ENCODE measurements around the gene SLC25A22. TPM values are rescaled to one million over a fixed set of nuclear protein-coding genes. Genes with fewer than 3 reads are reported as not detected.

The SLC25A22 gene
- total RNA-seq, 1 donor from 2014 or later, result 3.9 TPM

DNA sequence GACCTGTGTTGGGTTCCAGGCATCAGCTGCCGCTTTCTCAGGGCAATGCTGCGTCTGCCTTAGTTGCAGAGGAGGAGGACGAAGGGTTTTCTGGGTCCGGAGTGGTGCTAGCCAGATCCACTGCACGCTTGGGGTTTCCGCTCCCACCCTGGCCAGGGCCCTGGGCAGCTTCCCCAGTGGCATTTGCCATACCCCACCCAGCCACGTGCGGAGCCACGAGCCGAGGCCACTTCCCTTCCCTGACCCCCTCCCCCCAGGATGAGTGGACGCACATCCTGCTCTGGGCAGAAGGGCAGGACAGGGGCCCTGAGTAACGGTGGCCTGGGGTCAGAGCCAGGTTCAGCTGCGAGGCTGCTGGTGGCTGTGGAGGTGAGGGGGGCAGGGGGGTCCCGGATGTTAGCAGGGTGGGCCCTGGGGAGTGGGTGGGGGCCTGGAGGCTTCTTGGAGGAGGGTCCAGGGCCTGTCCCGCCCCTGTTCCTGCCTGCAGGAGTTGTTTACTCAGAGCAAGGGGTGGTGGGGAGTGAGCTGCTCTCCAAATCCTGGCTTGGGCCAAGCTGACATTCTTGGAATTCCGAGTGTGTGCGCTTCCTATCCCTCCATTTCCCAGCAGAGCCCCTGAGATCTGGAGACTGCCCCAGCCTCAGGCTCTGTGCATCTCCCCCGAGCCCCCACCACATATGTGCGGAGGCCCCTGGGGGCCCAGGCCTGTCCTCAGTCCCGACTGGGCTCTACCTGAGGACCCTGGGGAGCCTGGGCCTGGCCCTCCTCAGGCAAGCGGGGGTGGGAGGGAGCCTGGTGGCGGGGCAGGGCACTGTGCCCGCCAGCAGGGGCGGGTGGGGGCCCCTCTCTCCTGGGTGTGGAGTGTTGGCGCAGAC, 46.0 kb upstream of the SLC25A22 start:
- Histone ChIP-seq H3K4me1 (peaks cover 97% of the 10 kb centered on the region), H3K27me3 (ENCODE audit: low read depth) (no peaks in the 10 kb centered on the region), H3K4me3 (peak overlapping the region; percentile 97), H3K36me3 (peaks cover 18% of the 10 kb centered on the region), H3K27ac (replicated peaks) (peak overlapping the region; percentile 97), H3K9me3 (replicated peaks) (no peaks in the 10 kb centered on the region)
- TF ChIP-seq, protein P1, sequence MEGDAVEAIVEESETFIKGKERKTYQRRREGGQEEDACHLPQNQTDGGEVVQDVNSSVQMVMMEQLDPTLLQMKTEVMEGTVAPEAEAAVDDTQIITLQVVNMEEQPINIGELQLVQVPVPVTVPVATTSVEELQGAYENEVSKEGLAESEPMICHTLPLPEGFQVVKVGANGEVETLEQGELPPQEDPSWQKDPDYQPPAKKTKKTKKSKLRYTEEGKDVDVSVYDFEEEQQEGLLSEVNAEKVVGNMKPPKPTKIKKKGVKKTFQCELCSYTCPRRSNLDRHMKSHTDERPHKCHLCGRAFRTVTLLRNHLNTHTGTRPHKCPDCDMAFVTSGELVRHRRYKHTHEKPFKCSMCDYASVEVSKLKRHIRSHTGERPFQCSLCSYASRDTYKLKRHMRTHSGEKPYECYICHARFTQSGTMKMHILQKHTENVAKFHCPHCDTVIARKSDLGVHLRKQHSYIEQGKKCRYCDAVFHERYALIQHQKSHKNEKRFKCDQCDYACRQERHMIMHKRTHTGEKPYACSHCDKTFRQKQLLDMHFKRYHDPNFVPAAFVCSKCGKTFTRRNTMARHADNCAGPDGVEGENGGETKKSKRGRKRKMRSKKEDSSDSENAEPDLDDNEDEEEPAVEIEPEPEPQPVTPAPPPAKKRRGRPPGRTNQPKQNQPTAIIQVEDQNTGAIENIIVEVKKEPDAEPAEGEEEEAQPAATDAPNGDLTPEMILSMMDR (IDR thresholded peaks at IDR 0.05; ENCODE audit: borderline replicate concordance), result no peak
- DNase-seq, result peak; percentile 92
- intact Hi-C loops (cut with micrococcal nuclease), result no loop called here

DNA sequence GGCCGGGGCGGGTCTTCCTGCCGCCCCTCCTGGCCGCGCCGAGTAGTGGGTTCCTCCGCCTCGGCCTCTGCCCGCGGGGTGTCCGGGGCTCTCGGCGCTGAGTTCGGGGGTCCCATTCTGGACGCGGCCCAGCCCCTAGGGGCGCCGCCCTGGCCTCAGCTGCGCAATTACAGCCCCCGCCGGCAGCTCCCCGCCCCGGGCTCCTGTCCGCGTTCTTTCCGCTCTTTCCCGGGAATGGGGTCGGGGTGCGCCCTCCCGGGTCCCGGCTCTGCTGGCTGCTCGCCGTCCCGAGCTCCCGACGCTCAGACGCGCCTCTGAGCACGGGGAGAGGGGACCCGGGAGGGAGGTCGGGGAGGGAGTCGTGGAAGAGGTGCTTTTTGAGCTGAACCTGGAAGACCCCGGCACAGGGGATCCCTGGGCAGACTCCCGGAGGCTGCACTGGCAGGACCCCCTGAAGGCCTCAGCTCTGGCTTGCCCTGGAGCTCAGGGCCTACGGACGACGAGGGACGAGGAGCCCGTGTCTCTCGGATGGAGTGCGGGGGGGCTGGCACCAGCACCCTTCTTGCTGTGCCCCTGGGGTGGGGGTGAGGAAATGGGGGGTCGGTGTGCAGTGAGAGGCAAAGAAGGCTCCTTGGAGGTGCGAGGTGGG, 45.1 kb upstream of the SLC25A22 start:
- H3K4me1 ChIP-seq, result peaks cover 97% of the 10 kb centered on the region
- intact Hi-C loops (cut with micrococcal nuclease), result no loop called here

DNA sequence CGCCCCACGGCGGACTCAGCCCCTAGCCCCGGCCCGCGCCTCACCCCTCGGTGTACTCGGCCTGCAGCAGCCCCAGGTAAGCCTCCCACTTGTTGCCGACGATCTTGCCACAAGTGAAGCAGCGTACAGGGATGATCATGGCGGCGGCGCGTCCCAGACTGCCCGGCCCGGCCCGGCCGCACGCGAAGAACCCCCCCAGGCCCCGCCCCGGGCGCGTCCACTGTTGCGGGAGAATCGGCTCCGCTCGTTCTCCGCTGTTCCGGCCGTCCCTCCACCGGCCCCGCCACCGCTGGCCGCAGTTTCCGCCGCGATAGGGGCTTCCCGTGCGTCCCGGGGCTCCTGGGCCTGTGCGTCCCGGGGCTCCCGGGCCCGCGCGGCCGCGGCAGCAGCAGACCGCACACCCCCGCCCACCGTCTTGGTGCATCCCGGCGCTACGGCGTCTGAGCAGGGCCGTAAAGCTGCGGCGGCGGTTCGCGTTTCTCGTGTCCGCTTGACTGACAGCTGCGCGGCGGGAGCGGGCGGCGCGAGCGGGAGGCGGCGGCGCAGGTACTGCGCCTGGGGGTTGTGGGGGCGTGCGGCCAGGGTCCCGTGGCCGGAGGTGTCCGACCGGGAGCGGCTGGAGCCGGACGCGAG, 44.4 kb upstream of the SLC25A22 start, which contains the start of the genes POLR2L and TSPAN4:
POLR2L (minus strand) TSS at position 160 of the 633 bp plus-strand sequence; CDS start at position 139, 21 bp downstream.
TSPAN4 (plus strand) TSS at position 483 of the 633 bp plus-strand sequence. CDS start 7,453 bp downstream, outside the sequence.
- peak within 1 kb of the TSS; percentile 97 for H3K4me3 ChIP-seq
- intact Hi-C loops (cut with micrococcal nuclease), result no loop called here
- peaks cover 32% of the 10 kb centered on the region for H3K36me3 ChIP-seq
- no peaks in the 10 kb centered on the region for H3K27me3 ChIP-seq (ENCODE audit: low read depth)
- H3K27ac ChIP-seq (replicated peaks), result peak within 1 kb of the TSS; percentile 97
- DNase-seq, result peak; percentile 93
- peaks cover 97% of the 10 kb centered on the region for H3K4me1 ChIP-seq
- no peaks in the 10 kb centered on the region for H3K9me3 ChIP-seq (replicated peaks)
- TF ChIP-seq, protein P1 (IDR thresholded peaks at IDR 0.05; ENCODE audit: borderline replicate concordance), result no peak

More for the DNA sequence above, 45.1 kb upstream of the SLC25A22 start:
- peak overlapping the region; percentile 97 for H3K4me3 ChIP-seq
- H3K9me3 ChIP-seq (replicated peaks), result no peaks in the 10 kb centered on the region
- H3K27me3 ChIP-seq (ENCODE audit: low read depth), result no peaks in the 10 kb centered on the region
- TF ChIP-seq, protein P1 (IDR thresholded peaks at IDR 0.05; ENCODE audit: borderline replicate concordance), result peak; percentile 32
- peaks cover 25% of the 10 kb centered on the region for H3K36me3 ChIP-seq
- peak overlapping the region; percentile 97 for H3K27ac ChIP-seq (replicated peaks)
- DNase-seq, result no peak

DNA sequence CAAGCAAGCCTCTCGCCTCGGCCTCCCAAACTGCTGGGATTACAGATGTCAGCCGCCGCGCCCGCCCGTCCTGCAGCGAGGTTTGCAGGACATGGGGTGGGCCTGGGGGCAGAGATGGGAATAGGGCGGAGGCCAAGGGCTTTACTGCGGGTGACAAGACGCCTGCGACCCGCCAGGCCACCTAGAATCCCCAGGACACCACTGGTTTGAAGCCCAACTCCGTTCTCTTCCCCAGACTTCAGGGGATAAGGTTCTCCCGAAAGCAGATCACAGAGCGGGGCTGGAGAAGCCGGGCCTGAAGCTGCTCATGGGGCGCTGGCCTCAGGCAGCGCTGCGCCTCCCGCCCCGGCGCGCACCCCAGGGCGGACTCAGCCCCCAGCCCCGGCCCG, 43.9 kb upstream of the SLC25A22 start:
- peaks cover 99% of the 10 kb centered on the region for H3K4me1 ChIP-seq
- intact Hi-C loops (cut with micrococcal nuclease), result no loop called here
- peak overlapping the region; percentile 97 for H3K4me3 ChIP-seq
- no peak for DNase-seq
- no peaks in the 10 kb centered on the region for H3K9me3 ChIP-seq (replicated peaks)
- TF ChIP-seq, protein P1 (IDR thresholded peaks at IDR 0.05; ENCODE audit: borderline replicate concordance), result no peak
- H3K27me3 ChIP-seq (ENCODE audit: low read depth), result no peaks in the 10 kb centered on the region
- peaks cover 37% of the 10 kb centered on the region for H3K36me3 ChIP-seq
- peak overlapping the region; percentile 97 for H3K27ac ChIP-seq (replicated peaks)

All from left ventricle myocardium inferior (tissue), 1 donor.